Astrocyte (in vitro differentiated cells and primary cell): ENCODE results near the gene SNPH. TPM values are rescaled to one million over a fixed set of nuclear protein-coding genes. Genes with fewer than 3 reads are reported as not detected.

Source experiments
- DNase-seq: peaks from one replicate; pipeline ENCODE4 v3.0.0-alpha.2; 2010; ENCODE audit warnings: low read depth
- FAIRE-seq: peaks from 2 replicates; lab custom pipeline; 2011; peaks lifted over from hg19 to GRCh38; lab: Jason Lieb, UNC
- H2AFZ ChIP-seq: 2 replicates; pipeline ENCODE4 v1.6.0; 2012; ENCODE audit warnings: low read depth, low read length, inconsistent platforms
- H3K27ac ChIP-seq: 2 replicates; pipeline ENCODE4 v1.5.1; 2011; ENCODE audit warnings: low read depth, low read length, inconsistent platforms
- H3K27me3 ChIP-seq: 2 replicates; pipeline ENCODE4 v1.6.0; 2011; ENCODE audit warnings: low read length, inconsistent platforms; ENCODE audit not compliant: insufficient read depth
- H3K36me3 ChIP-seq: 2 replicates; pipeline ENCODE4 v1.5.1; 2011; ENCODE audit warnings: low read length, inconsistent platforms; ENCODE audit not compliant: insufficient read depth
- H3K4me1 ChIP-seq: 2 replicates; pipeline ENCODE4 v1.5.1; 2011; ENCODE audit warnings: low read length, inconsistent platforms; ENCODE audit not compliant: insufficient read depth
- H3K4me2 ChIP-seq: 2 replicates; pipeline ENCODE4 v1.6.0; 2012; ENCODE audit warnings: low read length, inconsistent platforms
- H3K4me3 ChIP-seq: 2 replicates; pipeline ENCODE4 v1.5.1; 2011; ENCODE audit warnings: low read depth, mild to moderate bottlenecking, low read length, inconsistent platforms; ENCODE audit not compliant: insufficient read depth
- H3K79me2 ChIP-seq: 2 replicates; pipeline ENCODE4 v1.6.0; 2012; ENCODE audit warnings: mild to moderate bottlenecking, low read length, inconsistent platforms; ENCODE audit not compliant: insufficient read depth
- H3K9ac ChIP-seq: 2 replicates; pipeline ENCODE4 v1.6.0; 2012; ENCODE audit warnings: mild to moderate bottlenecking, low read length, inconsistent platforms
- H3K9me3 ChIP-seq: 2 replicates; pipeline ENCODE4 v1.5.1; 2012; ENCODE audit warnings: low read depth, mild to moderate bottlenecking, low read length, inconsistent platforms; ENCODE audit not compliant: insufficient read depth
- H4K20me1 ChIP-seq: 2 replicates; pipeline ENCODE4 v1.6.0; 2012; ENCODE audit warnings: low read length, inconsistent platforms; ENCODE audit not compliant: insufficient read depth
- H3K27ac Mint-ChIP-seq: one replicate; pipeline ENCODE4 v1.8.0; 2021; ENCODE audit warnings: mild to moderate bottlenecking, mixed read lengths; ENCODE audit not compliant: unreplicated experiment
- H3K27me3 Mint-ChIP-seq: one replicate; pipeline ENCODE4 v1.8.0; 2021; ENCODE audit warnings: low read depth, mixed read lengths; ENCODE audit not compliant: unreplicated experiment
- H3K36me3 Mint-ChIP-seq: one replicate; pipeline ENCODE4 v1.8.0; 2021; ENCODE audit warnings: low read depth, mixed read lengths; ENCODE audit not compliant: unreplicated experiment
- H3K4me1 Mint-ChIP-seq: one replicate; pipeline ENCODE4 v1.8.0; 2021; ENCODE audit warnings: low read depth, mixed read lengths; ENCODE audit not compliant: unreplicated experiment
- H3K4me3 Mint-ChIP-seq: one replicate; pipeline ENCODE4 v1.8.0; 2021; ENCODE audit warnings: mild to moderate bottlenecking, moderate library complexity, mixed read lengths; ENCODE audit not compliant: unreplicated experiment
- H3K9me3 Mint-ChIP-seq: one replicate; pipeline ENCODE4 v1.8.0; 2021; ENCODE audit warnings: mild to moderate bottlenecking, mixed read lengths; ENCODE audit not compliant: unreplicated experiment
- EZH2 ChIP-seq: IDR thresholded peaks from 2 replicates; pipeline ENCODE4 v1.6.1; 2012; ENCODE audit warnings: mild to moderate bottlenecking, low read length, inconsistent platforms; ENCODE audit not compliant: insufficient read depth
- total RNA-seq: library from RNA; stranded (reverse); gene quantifications from 2 replicates; pipeline ENCODE4 v1.2.1, GENCODE V29; 2021
- TF ChIP-seq, protein P1 (sequence below): IDR thresholded peaks from 2 replicates; pipeline ENCODE4 v1.5.1; 2011; ENCODE audit warnings: low read depth, mild to moderate bottlenecking, inconsistent platforms, low read length, moderate library complexity; ENCODE audit not compliant: insufficient read depth

Gene SNPH
- total RNA-seq, 1 donor from 2014 or later: 7.9 TPM

DNA sequence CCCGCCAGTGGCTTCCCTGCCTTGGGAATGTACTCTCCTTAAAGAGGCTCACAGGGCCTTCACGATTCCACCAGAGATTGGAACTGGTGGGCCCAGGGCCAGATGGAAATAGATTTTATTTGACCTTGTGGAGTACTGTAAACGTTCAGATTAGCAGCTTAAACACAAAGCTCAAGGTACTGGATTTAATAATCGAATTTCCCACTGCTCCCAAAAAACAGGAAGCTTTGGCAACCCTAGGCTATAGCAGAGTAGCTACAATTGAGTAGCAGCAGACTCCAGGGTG is 55.5 kb downstream of the SNPH start:
- H4K20me1 ChIP-seq: peaks cover 7% of the 10 kb centered on the region
- peaks cover 15% of the 10 kb centered on the region for H3K79me2 ChIP-seq
- H3K4me2 ChIP-seq: no peak overlapping the region
- Mint-ChIP-seq H3K4me1 (peaks cover 2% of the 10 kb centered on the region), H3K27ac (no peak overlapping the region), H3K4me3 (peak overlapping the region; percentile 50), H3K36me3 (no peaks in the 10 kb centered on the region), H3K27me3 (peaks cover 15% of the 10 kb centered on the region), H3K9me3 (no peaks in the 10 kb centered on the region)
- peaks cover 39% of the 10 kb centered on the region for H3K4me1 ChIP-seq
- TF ChIP-seq EZH2: no peak
- TF ChIP-seq, protein P1, sequence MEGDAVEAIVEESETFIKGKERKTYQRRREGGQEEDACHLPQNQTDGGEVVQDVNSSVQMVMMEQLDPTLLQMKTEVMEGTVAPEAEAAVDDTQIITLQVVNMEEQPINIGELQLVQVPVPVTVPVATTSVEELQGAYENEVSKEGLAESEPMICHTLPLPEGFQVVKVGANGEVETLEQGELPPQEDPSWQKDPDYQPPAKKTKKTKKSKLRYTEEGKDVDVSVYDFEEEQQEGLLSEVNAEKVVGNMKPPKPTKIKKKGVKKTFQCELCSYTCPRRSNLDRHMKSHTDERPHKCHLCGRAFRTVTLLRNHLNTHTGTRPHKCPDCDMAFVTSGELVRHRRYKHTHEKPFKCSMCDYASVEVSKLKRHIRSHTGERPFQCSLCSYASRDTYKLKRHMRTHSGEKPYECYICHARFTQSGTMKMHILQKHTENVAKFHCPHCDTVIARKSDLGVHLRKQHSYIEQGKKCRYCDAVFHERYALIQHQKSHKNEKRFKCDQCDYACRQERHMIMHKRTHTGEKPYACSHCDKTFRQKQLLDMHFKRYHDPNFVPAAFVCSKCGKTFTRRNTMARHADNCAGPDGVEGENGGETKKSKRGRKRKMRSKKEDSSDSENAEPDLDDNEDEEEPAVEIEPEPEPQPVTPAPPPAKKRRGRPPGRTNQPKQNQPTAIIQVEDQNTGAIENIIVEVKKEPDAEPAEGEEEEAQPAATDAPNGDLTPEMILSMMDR: no peak
- H3K36me3 ChIP-seq: no peaks in the 10 kb centered on the region
- H3K9ac ChIP-seq: no peak overlapping the region
- H2AFZ ChIP-seq: no peak overlapping the region
- H3K27ac ChIP-seq: no peak overlapping the region
- no peak overlapping the region for H3K4me3 ChIP-seq
- no peak for DNase-seq
- no peaks in the 10 kb centered on the region for H3K27me3 ChIP-seq
- no peaks in the 10 kb centered on the region for H3K9me3 ChIP-seq
- no peak for FAIRE-seq

DNA sequence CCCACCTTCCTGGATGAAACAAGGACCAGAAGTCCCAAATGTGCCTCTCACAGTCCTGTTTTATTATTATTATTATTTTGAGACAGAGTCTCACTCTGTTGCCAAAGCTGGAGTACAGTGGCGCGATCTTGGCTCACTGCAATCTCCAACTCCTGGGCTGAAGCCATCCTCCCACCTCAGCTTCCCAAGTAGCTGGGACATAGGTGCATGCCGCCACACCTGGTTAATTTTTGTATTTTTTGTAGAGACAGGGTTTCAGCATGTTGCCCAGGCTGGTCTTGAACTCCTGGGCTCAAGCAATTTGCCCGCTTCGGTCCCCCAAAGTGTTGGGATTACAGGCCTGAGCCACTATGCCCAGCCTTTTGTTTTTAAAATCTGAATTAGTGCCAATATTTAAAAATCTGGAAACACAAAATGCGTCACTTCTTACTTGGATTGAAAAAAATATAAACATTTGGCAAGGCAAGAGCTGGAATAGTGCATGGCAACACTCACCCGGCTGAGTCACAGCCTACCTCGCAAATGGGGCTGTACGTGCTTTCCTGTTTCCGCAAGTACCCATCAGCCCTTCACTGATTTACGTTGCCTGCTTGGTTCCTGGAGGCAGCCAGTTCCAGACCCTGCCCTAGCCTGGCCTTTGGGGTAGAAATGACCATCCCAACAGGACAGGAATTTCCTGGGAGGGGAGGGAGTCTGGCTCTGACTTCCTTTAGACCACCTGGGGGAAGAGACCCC is 56.6 kb downstream of the SNPH start:
- Mint-ChIP-seq H3K27me3 (peaks cover 10% of the 10 kb centered on the region), H3K4me3 (no peak overlapping the region), H3K9me3 (no peaks in the 10 kb centered on the region), H3K27ac (peak overlapping the region; percentile 47), H3K4me1 (peaks cover 10% of the 10 kb centered on the region), H3K36me3 (peaks cover under 1% of the 10 kb centered on the region)
- peak; percentile 95 for DNase-seq
- Histone ChIP-seq H3K27ac (peak overlapping the region; percentile 87), H3K4me2 (peak overlapping the region; percentile 57), H3K9ac (peak overlapping the region; percentile 67), H2AFZ (peak overlapping the region; percentile 74), H3K9me3 (no peaks in the 10 kb centered on the region), H3K4me1 (peaks cover 50% of the 10 kb centered on the region), H3K4me3 (no peak overlapping the region), H3K79me2 (peaks cover 25% of the 10 kb centered on the region), H4K20me1 (peaks cover 14% of the 10 kb centered on the region), H3K36me3 (no peaks in the 10 kb centered on the region), H3K27me3 (no peaks in the 10 kb centered on the region)
- no peak for FAIRE-seq
- TF ChIP-seq EZH2: no peak
- TF ChIP-seq, protein P1: no peak

DNA sequence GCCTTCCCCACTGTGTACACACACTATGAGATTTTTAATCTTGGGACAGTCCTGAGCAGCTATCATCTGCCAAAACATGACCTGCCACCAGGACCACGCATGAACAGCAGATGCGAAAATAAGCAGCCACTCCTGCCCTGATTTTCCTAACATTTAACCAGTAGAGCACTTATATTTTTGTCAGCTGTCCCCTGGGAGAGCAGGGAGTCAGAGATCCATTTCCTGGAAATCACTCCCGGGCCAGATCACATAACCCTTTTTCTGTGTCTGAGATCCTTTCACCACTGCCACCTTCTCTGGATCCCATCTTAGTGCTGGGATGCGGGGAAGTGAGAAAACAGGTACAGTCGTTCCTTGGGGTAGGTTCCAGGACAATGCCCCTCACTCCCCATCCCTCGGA is 57.2 kb downstream of the SNPH start:
- H3K79me2 ChIP-seq: peaks cover 31% of the 10 kb centered on the region
- peaks cover 53% of the 10 kb centered on the region for H3K4me1 ChIP-seq
- no peaks in the 10 kb centered on the region for H3K36me3 ChIP-seq
- H3K9me3 Mint-ChIP-seq: no peaks in the 10 kb centered on the region
- H3K4me3 ChIP-seq: no peak overlapping the region
- H3K4me3 Mint-ChIP-seq: no peak overlapping the region
- peak overlapping the region; percentile 67 for H3K9ac ChIP-seq
- no peaks in the 10 kb centered on the region for H3K27me3 ChIP-seq
- H3K4me1 Mint-ChIP-seq: peaks cover 14% of the 10 kb centered on the region
- DNase-seq (no peak), FAIRE-seq (no peak)
- H3K27ac Mint-ChIP-seq: peak overlapping the region; percentile 47
- H3K4me2 ChIP-seq: peak overlapping the region; percentile 57
- peak overlapping the region; percentile 74 for H2AFZ ChIP-seq
- H3K27me3 Mint-ChIP-seq: peaks cover 5% of the 10 kb centered on the region
- H4K20me1 ChIP-seq: peaks cover 19% of the 10 kb centered on the region
- no peak for TF ChIP-seq EZH2
- TF ChIP-seq, protein P1: no peak
- peaks cover 2% of the 10 kb centered on the region for H3K36me3 Mint-ChIP-seq
- H3K27ac ChIP-seq: peak overlapping the region; percentile 87
- H3K9me3 ChIP-seq: no peaks in the 10 kb centered on the region
